NCI-H2029 treated with DMSO at 0.1 percent for 48 hours (cell line): ENCODE measurements around the gene RAB26.

ENCODE experiments used
- DNase-seq: peaks from one replicate; lab custom pipeline; 2025; lab: John Stamatoyannopoulos, UW

RAB26 gene

GRCh38 chr16:2142942-2143877 lies 5.2 kb upstream of the RAB26 start:
- no peak for DNase-seq

- DNase-seq, result no peak
Observed at GRCh38 chr16:2143878-2144485, 4.4 kb upstream of the RAB26 start.

- no peak for DNase-seq
Observed at GRCh38 chr16:2145843-2146242, 2.6 kb upstream of the RAB26 start.

GRCh38 chr16:2147378-2147777 lies 1.0 kb upstream of the RAB26 start:
- no peak for DNase-seq

- no peak for DNase-seq
Observed at GRCh38 chr16:2148714-2149629, 547 bp downstream of the RAB26 start.

GRCh38 chr16:2149630-2150417 lies 1.4 kb downstream of the RAB26 start:
- DNase-seq, result no peak

- no peak for DNase-seq
Observed at GRCh38 chr16:2150418-2151187, 2.2 kb downstream of the RAB26 start.

GRCh38 chr16:2151188-2152091 lies 3.0 kb downstream of the RAB26 start:
- no peak for DNase-seq

- DNase-seq, result no peak
Observed at GRCh38 chr16:2152695-2153506, 4.5 kb downstream of the RAB26 start.

- DNase-seq, result no peak
Observed at GRCh38 chr16:2154533-2155090, 6.2 kb downstream of the RAB26 start.

- DNase-seq, result peak; percentile 96
Observed at GRCh38 chr16:2155091-2155950, 6.9 kb downstream of the RAB26 start, which contains the start of gene TRAF7. Gene TRAF7, plus strand, starts transcription at chr16:2155782. Its CDS starts 8,139 bp downstream, at chr16:2163921.

GRCh38 chr16:2155977-2156848 lies 7.8 kb downstream of the RAB26 start:
- no peak for DNase-seq

- DNase-seq, result no peak
Observed at GRCh38 chr16:2156849-2157224, 8.4 kb downstream of the RAB26 start.

- DNase-seq, result no peak
Observed at GRCh38 chr16:2157480-2158261, 9.2 kb downstream of the RAB26 start.

GRCh38 chr16:2158262-2158638 lies 9.8 kb downstream of the RAB26 start:
- DNase-seq, result no peak
